Psoas muscle (tissue), 8 donors: ENCODE data around the gene PCBP2. TPM values are rescaled to one million over a fixed set of nuclear protein-coding genes. Genes with fewer than 3 reads are reported as not detected.

ENCODE experiments used
- ATAC-seq, 4 donors: fragments of 200-7000 bp; cut with Tn5 transposase; one replicate each; pipeline ENCODE4 v1.9.1; 2020; ENCODE audit warnings: moderate library complexity in 3 of 4, mild to moderate bottlenecking in 2 of 4
- DNase-seq, 2 donors: peaks; one replicate each; pipeline ENCODE4 v3.0.0-alpha.2; 2020
- H3K27ac ChIP-seq: fragments of 200-600 bp; one replicate; pipeline ENCODE4 v1.8.0; 2022
- H3K27me3 ChIP-seq, 3 donors: fragments of 200-600 bp in 1 of 3; one replicate each; pipeline versions ENCODE4 v1.6.1 to v1.8.0; 2013 to 2022; ENCODE audit warnings: low read length in 2 of 3, mild to moderate bottlenecking in 2 of 3, moderate library complexity in 1 of 3; ENCODE audit not compliant: insufficient read depth in 3 of 3
- H3K36me3 ChIP-seq, 2 donors: fragments of 200-600 bp in 1 of 2; one replicate each; pipeline versions ENCODE4 v1.6.1 to v1.8.0; 2013 to 2022; ENCODE audit warnings: low read depth in 1 of 2, mild to moderate bottlenecking in 1 of 2, moderate library complexity in 1 of 2; ENCODE audit not compliant: insufficient read depth in 1 of 2
- H3K4me1 ChIP-seq: fragments of 200-600 bp; one replicate; pipeline ENCODE4 v1.8.0; 2022
- H3K4me3 ChIP-seq: fragments of 200-600 bp; one replicate; pipeline ENCODE4 v1.8.0; 2022; ENCODE audit warnings: mild to moderate bottlenecking
- H3K9me3 ChIP-seq: fragments of 200-600 bp; one replicate; pipeline ENCODE4 v1.8.0; 2022
- CTCF ChIP-seq: fragments of 200-600 bp; IDR thresholded peaks from one replicate; pipeline ENCODE4 v1.8.0; 2022; ENCODE audit warnings: antibody characterized with exemption
- WGBS, 3 donors: extraction: QIAGEN DNeasy Blood & Tissue Kit; methylation state at CpG; one replicate each; pipeline versions ENCODE4 v1.1.6 to v1.1.7; 2013; 5-methylcytosine and 5-hydroxymethylcytosine counted together
- intact Hi-C, 2 donors: fragments of 100-400 bp; cut with DNase I; formaldehyde crosslinking; loops; one replicate each; pipeline versions ENCODE4 v1.11.0 to v1.14.2; 2022
- polyA plus RNA-seq, 3 donors: library from polyadenylated mRNA; stranded (reverse); fragments of 200-250 nt; gene quantifications; one replicate each; pipeline ENCODE4 v1.2.3, GENCODE V29; 2013
- total RNA-seq, 4 donors: library from RNA; stranded (reverse); fragmentation: NEBNext Ultra II Directional in 2 of 4; extraction: Animal tissue kit (Norgen Biotek cat#: 25700) in 2 of 4; gene quantifications; one replicate each; pipeline versions ENCODE4 v1.2.1 to v1.2.4, GENCODE V29; 2021 to 2023
- donor health status: healthy with polysubstance abuse.
- donor health status: DM: no; HTN: no; CAD: no; lungs with moderate emphysema.
- donor health status: Bipolar disorder and iron deficiency.
- donor health status: healthy.
- donor health status: DM: yes; HTN: yes; CAD: no.
- donor health status: DM: no; HTN: no; CAD: no.
- donor health status: DM: no; HTN: no; CAD: no.
- donor health status: DM: yes; HTN: yes; CAD: no.

The PCBP2 gene
- total and polyA plus RNA-seq, 7 donors = 254 to 507 (median 412) TPM

GRCh38 chr12:53423597-53423996 lies 28.3 kb upstream of the PCBP2 start, which contains the start of gene AMHR2:
TSS of gene AMHR2 (plus strand) at chr12:53423855. CDS start at chr12:53423935, 80 bp downstream.
- DNase-seq (no peak), ATAC-seq (no peak)
- Histone ChIP-seq H3K27ac (no peak within 1 kb of the TSS), H3K4me3 (no peak within 1 kb of the TSS), H3K27me3 (no peaks in the 10 kb centered on the region), H3K4me1 (peaks cover 7% of the 10 kb centered on the region), H3K9me3 (no peaks in the 10 kb centered on the region), H3K36me3 (no peaks in the 10 kb centered on the region)
- TF ChIP-seq CTCF = no peak
- intact Hi-C loops = no loop called here
- WGBS, 3 donors = 89 to 100% (median 96%) methylated on average over 1 of the region's 1 CpG

- WGBS, 3 donors = 81 to 85% (median 85%) methylated on average over 8 to 9 of the region's 9 CpGs
- Histone ChIP-seq H3K36me3 (no peaks in the 10 kb centered on the region), H3K27me3 (no peaks in the 10 kb centered on the region), H3K4me1 (peaks cover 7% of the 10 kb centered on the region), H3K27ac (no peak overlapping the region), H3K4me3 (no peak overlapping the region), H3K9me3 (no peaks in the 10 kb centered on the region)
- no peak for TF ChIP-seq CTCF
- ATAC-seq (no peak), DNase-seq (no peak)
- intact Hi-C loops = no loop called here
Observed at GRCh38 chr12:53424626-53425514, 27.0 kb upstream of the PCBP2 start.

GRCh38 chr12:53425515-53426150 lies 26.3 kb upstream of the PCBP2 start:
- H3K36me3 ChIP-seq = no peaks in the 10 kb centered on the region
- H3K4me1 ChIP-seq = peaks cover 7% of the 10 kb centered on the region
- no peak for TF ChIP-seq CTCF
- ATAC-seq = no peak
- H3K9me3 ChIP-seq = no peaks in the 10 kb centered on the region
- H3K4me3 ChIP-seq = no peak overlapping the region
- no peak for DNase-seq
- intact Hi-C loops = no loop called here
- no peaks in the 10 kb centered on the region for H3K27me3 ChIP-seq
- 74 to 83% (median 81%) methylated on average over 11 of the region's 11 CpGs for WGBS, 3 donors
- H3K27ac ChIP-seq = no peak overlapping the region

GRCh38 chr12:53427905-53428594 lies 23.9 kb upstream of the PCBP2 start:
- 87 to 92% (median 88%) methylated on average over 7 of the region's 7 CpGs for WGBS, 3 donors
- Histone ChIP-seq H3K27me3 (no peaks in the 10 kb centered on the region), H3K9me3 (no peaks in the 10 kb centered on the region), H3K4me3 (no peak overlapping the region), H3K36me3 (no peaks in the 10 kb centered on the region), H3K4me1 (peaks cover 4% of the 10 kb centered on the region), H3K27ac (peak overlapping the region; percentile 66)
- ATAC-seq (peak; percentile 46 to 68 (median 56)), DNase-seq (no peak)
- TF ChIP-seq CTCF = no peak
- intact Hi-C loops = no loop called here
